ENCODE measurements around the gene KBTBD8.

KBTBD8 gene

DNA sequence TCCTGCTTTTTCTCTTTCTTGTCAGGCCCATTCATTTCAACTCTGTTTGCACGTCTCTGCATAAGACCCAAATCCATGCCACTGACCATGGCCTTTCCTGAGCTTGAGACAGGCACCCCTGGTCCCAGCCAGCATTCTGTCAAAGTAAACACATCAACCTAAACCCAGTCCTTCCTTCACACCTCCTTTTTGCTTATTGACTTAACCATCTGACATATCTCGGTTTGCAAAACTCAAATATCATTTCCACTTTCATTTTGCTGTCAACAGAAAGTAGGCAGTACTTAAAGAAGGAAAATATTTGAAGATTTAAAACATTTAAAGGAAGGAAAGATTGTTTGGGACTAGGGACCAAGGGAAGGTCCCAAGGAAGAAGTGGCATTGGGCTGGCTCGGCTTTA lies 48.2 kb upstream of the KBTBD8 start:
- ATAC-seq = no peak
- TF ChIP-seq TOX (CRISPR knock-in tag; IDR thresholded peaks at IDR 0.05; ENCODE audit: borderline replicate concordance) (no peak), ESRRG (CRISPR knock-in tag; IDR thresholded peaks at IDR 0.05) (no peak), OSR1 (CRISPR knock-in tag; IDR thresholded peaks at IDR 0.05) (no peak), ISL1 (CRISPR knock-in tag; IDR thresholded peaks at IDR 0.05) (no peak), RARB (CRISPR knock-in tag; IDR thresholded peaks at IDR 0.05) (no peak), TCF4 (CRISPR knock-in tag; IDR thresholded peaks at IDR 0.05; ENCODE audit: borderline replicate concordance) (no peak), SNAI2 (CRISPR knock-in tag; IDR thresholded peaks at IDR 0.05) (no peak), ARNTL (CRISPR knock-in tag; IDR thresholded peaks at IDR 0.05; ENCODE audit: borderline replicate concordance, low read depth) (no peak), ZNF8 (CRISPR knock-in tag; IDR thresholded peaks at IDR 0.05) (no peak), GLIS3 (CRISPR knock-in tag; IDR thresholded peaks at IDR 0.05) (no peak), ZC3H10 (CRISPR knock-in tag; IDR thresholded peaks at IDR 0.05) (no peak), BACH2 (CRISPR knock-in tag; IDR thresholded peaks at IDR 0.05; ENCODE audit: borderline replicate concordance) (no peak), ZNF70 (CRISPR knock-in tag; IDR thresholded peaks at IDR 0.05) (no peak)
- TF ChIP-seq, protein P1, sequence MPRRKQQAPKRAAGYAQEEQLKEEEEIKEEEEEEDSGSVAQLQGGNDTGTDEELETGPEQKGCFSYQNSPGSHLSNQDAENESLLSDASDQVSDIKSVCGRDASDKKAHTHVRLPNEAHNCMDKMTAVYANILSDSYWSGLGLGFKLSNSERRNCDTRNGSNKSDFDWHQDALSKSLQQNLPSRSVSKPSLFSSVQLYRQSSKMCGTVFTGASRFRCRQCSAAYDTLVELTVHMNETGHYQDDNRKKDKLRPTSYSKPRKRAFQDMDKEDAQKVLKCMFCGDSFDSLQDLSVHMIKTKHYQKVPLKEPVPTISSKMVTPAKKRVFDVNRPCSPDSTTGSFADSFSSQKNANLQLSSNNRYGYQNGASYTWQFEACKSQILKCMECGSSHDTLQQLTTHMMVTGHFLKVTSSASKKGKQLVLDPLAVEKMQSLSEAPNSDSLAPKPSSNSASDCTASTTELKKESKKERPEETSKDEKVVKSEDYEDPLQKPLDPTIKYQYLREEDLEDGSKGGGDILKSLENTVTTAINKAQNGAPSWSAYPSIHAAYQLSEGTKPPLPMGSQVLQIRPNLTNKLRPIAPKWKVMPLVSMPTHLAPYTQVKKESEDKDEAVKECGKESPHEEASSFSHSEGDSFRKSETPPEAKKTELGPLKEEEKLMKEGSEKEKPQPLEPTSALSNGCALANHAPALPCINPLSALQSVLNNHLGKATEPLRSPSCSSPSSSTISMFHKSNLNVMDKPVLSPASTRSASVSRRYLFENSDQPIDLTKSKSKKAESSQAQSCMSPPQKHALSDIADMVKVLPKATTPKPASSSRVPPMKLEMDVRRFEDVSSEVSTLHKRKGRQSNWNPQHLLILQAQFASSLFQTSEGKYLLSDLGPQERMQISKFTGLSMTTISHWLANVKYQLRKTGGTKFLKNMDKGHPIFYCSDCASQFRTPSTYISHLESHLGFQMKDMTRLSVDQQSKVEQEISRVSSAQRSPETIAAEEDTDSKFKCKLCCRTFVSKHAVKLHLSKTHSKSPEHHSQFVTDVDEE (CRISPR knock-in tag; IDR thresholded peaks at IDR 0.05) = no peak
- TF ChIP-seq, protein P2, sequence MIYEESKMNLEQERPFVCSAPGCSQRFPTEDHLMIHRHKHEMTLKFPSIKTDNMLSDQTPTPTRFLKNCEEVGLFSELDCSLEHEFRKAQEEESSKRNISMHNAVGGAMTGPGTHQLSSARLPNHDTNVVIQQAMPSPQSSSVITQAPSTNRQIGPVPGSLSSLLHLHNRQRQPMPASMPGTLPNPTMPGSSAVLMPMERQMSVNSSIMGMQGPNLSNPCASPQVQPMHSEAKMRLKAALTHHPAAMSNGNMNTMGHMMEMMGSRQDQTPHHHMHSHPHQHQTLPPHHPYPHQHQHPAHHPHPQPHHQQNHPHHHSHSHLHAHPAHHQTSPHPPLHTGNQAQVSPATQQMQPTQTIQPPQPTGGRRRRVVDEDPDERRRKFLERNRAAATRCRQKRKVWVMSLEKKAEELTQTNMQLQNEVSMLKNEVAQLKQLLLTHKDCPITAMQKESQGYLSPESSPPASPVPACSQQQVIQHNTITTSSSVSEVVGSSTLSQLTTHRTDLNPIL (CRISPR knock-in tag; IDR thresholded peaks at IDR 0.05; ENCODE audit: low read depth) = no peak

DNA sequence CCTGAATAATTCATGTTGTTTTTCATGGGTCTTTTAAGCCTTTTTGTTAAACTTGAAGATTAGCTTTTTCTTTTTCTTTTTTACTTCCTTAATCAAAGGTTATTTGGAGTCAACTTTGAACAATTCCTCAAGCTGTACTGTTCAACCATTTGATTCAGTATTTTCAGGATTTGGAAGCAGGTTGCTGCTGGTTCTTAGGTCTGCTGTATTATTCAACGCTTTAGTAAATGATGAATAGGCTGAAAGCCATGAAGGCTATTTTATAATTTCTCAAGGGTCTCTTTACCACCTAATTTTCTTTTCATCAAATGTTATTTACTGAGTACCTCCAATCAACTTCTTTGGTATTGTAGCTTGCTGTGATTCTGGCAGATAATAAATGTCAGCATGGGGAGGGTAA lies 45.8 kb upstream of the KBTBD8 start:
- ATAC-seq = no peak
- TF ChIP-seq BACH2 (CRISPR knock-in tag; IDR thresholded peaks at IDR 0.05; ENCODE audit: borderline replicate concordance) (no peak), PPARA (CRISPR knock-in tag; IDR thresholded peaks at IDR 0.05; ENCODE audit: borderline replicate concordance) (no peak), ZFP30 (CRISPR knock-in tag; IDR thresholded peaks at IDR 0.05) (no peak), ZC3H10 (CRISPR knock-in tag; IDR thresholded peaks at IDR 0.05) (no peak), ZNF565 (CRISPR knock-in tag; conservative IDR thresholded peaks at IDR 0.05; ENCODE audit: low read depth) (no peak), TOX (CRISPR knock-in tag; IDR thresholded peaks at IDR 0.05; ENCODE audit: borderline replicate concordance) (no peak), ISL1 (CRISPR knock-in tag; IDR thresholded peaks at IDR 0.05) (no peak), ZNF70 (CRISPR knock-in tag; IDR thresholded peaks at IDR 0.05) (no peak), CSDC2 (CRISPR knock-in tag; IDR thresholded peaks at IDR 0.05) (no peak), ZFP3 (CRISPR knock-in tag; IDR thresholded peaks at IDR 0.05) (no peak), GLIS3 (CRISPR knock-in tag; IDR thresholded peaks at IDR 0.05) (no peak), ZNF8 (CRISPR knock-in tag; IDR thresholded peaks at IDR 0.05) (no peak), ESRRG (CRISPR knock-in tag; IDR thresholded peaks at IDR 0.05) (no peak), RARB (CRISPR knock-in tag; IDR thresholded peaks at IDR 0.05) (no peak)
- TF ChIP-seq, protein P1 (CRISPR knock-in tag; IDR thresholded peaks at IDR 0.05) = no peak
- TF ChIP-seq, protein P3, sequence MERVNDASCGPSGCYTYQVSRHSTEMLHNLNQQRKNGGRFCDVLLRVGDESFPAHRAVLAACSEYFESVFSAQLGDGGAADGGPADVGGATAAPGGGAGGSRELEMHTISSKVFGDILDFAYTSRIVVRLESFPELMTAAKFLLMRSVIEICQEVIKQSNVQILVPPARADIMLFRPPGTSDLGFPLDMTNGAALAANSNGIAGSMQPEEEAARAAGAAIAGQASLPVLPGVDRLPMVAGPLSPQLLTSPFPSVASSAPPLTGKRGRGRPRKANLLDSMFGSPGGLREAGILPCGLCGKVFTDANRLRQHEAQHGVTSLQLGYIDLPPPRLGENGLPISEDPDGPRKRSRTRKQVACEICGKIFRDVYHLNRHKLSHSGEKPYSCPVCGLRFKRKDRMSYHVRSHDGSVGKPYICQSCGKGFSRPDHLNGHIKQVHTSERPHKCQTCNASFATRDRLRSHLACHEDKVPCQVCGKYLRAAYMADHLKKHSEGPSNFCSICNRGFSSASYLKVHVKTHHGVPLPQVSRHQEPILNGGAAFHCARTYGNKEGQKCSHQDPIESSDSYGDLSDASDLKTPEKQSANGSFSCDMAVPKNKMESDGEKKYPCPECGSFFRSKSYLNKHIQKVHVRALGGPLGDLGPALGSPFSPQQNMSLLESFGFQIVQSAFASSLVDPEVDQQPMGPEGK (CRISPR knock-in tag; IDR thresholded peaks at IDR 0.05; ENCODE audit: borderline replicate concordance) = no peak
- TF ChIP-seq, protein P2 (CRISPR knock-in tag; IDR thresholded peaks at IDR 0.05; ENCODE audit: low read depth) = no peak

All from SK-N-SH treated with all-trans-retinoic acid at 6 μM for 48 hours (cell line).